AG04449 (cell line): ENCODE data around the gene MYRIP.

Experiments used
- CTCF ChIA-PET: fragments of 350-600 bp; formaldehyde crosslinking; extraction: SDS; loops from one replicate; lab custom pipeline; 2021; ENCODE audit warnings: antibody characterized with exemption; lab: Yijun Ruan, JAX
- POLR2A ChIA-PET: fragments of 400-600, 350-600 bp; formaldehyde crosslinking; extraction: SDS; loops from one replicate; lab custom pipeline; 2020; ENCODE audit warnings: antibody characterized with exemption, inconsistent platforms; lab: Yijun Ruan, JAX
- DNase-seq: peaks from one replicate; pipeline ENCODE4 v3.0.0-alpha.2; 2010; ENCODE audit warnings: low read depth, low spot score
- H3K4me3 ChIP-seq: 2 replicates; pipeline ENCODE4 v1.5.1; 2011; ENCODE audit warnings: low read depth, mild to moderate bottlenecking, control low read depth, low read length
- CTCF ChIP-seq: IDR thresholded peaks from one replicate; pipeline ENCODE4 v1.5.1; 2011; ENCODE audit warnings: mild to moderate bottlenecking, moderate library complexity, low read length, control low read depth, inconsistent platforms; ENCODE audit not compliant: insufficient read depth; ENCODE audit errors: missing control alignments

The MYRIP gene

GRCh38 chr3:39972508-39972907 lies 163.1 kb downstream of the MYRIP start:
- no peak for TF ChIP-seq CTCF
- no peak for DNase-seq
- ChIA-PET POLR2A (no interaction called here), CTCF (no interaction called here)
- H3K4me3 ChIP-seq, result no peak overlapping the region

GRCh38 chr3:39977058-39977794 lies 167.8 kb downstream of the MYRIP start:
- ChIA-PET POLR2A (no interaction called here), CTCF (interaction anchor here (1.4 kb wide), 1 partner anchor 202 kb away, joined by 3 read pairs; no protein-coding TSS in a partner anchor)
- no peak for TF ChIP-seq CTCF
- H3K4me3 ChIP-seq, result no peak overlapping the region
- no peak for DNase-seq

- no peak for TF ChIP-seq CTCF
- ChIA-PET CTCF (interaction anchor here (1.4 kb wide), 1 partner anchor 201 kb away, joined by 3 read pairs; no protein-coding TSS in a partner anchor), POLR2A (no interaction called here)
Measured at GRCh38 chr3:39978308-39978707, 168.9 kb downstream of the MYRIP start.

GRCh38 chr3:39980058-39980457 lies 170.6 kb downstream of the MYRIP start:
- CTCF ChIA-PET, result no interaction called here
- no peak for DNase-seq
- no peak overlapping the region for H3K4me3 ChIP-seq
- TF ChIP-seq CTCF, result no peak
- POLR2A ChIA-PET, result no interaction called here

More at GRCh38 chr3:39978308-39978707, 168.9 kb downstream of the MYRIP start:
- H3K4me3 ChIP-seq, result no peak overlapping the region
- DNase-seq, result no peak

GRCh38 chr3:39980781-39981180 lies 171.4 kb downstream of the MYRIP start:
- DNase-seq, result no peak
- CTCF ChIA-PET, result no interaction called here
- POLR2A ChIA-PET, result no interaction called here
- TF ChIP-seq CTCF, result no peak
- no peak overlapping the region for H3K4me3 ChIP-seq

- DNase-seq, result no peak
- ChIA-PET CTCF (no interaction called here), POLR2A (no interaction called here)
- no peak overlapping the region for H3K4me3 ChIP-seq
- no peak for TF ChIP-seq CTCF
Measured at GRCh38 chr3:39981547-39982184, 172.3 kb downstream of the MYRIP start.
